SK-N-SH treated with all-trans-retinoic acid at 6 μM for 48 hours (cell line): Measurements from ENCODE around the gene TREML4.

Experiments
- ATAC-seq: fragments of 200-7000 bp; cut with Tn5 transposase; 3 replicates; pipeline ENCODE4 v1.9.1; 2020; ENCODE audit warnings: mild to moderate bottlenecking, moderate library complexity
- ARNTL ChIP-seq: fragments of 450-650 bp; formaldehyde crosslinking; IDR thresholded peaks from 2 replicates; pipeline ENCODE4 v1.5.0; 2020; ENCODE audit warnings: low read depth, mild to moderate bottlenecking, moderate library complexity, borderline replicate concordance
- BACH2 ChIP-seq: fragments of 250-450 bp; sonication (Bioruptor Pico); IDR thresholded peaks from 2 replicates; pipeline ENCODE4 v1.9.0; 2021; ENCODE audit warnings: mild to moderate bottlenecking, borderline replicate concordance
- CREB5 ChIP-seq: fragments of 250-450 bp; sonication (Bioruptor Pico); IDR thresholded peaks from 2 replicates; pipeline ENCODE4 v1.5.1; 2020; ENCODE audit warnings: low read depth, mild to moderate bottlenecking, moderate library complexity
- CSDC2 ChIP-seq: fragments of 250-450 bp; sonication (Bioruptor Pico); IDR thresholded peaks from 2 replicates; pipeline ENCODE4 v1.5.0; 2020; ENCODE audit warnings: mild to moderate bottlenecking, moderate library complexity
- CSRNP3 ChIP-seq: fragments of 250-450 bp; sonication (Bioruptor Pico); IDR thresholded peaks from 2 replicates; pipeline ENCODE4 v1.5.1; 2021; ENCODE audit warnings: mild to moderate bottlenecking, moderate library complexity
- ESRRG ChIP-seq: fragments of 250-450 bp; sonication (Bioruptor Pico); IDR thresholded peaks from 2 replicates; pipeline ENCODE4 v1.6.1; 2021; ENCODE audit warnings: mild to moderate bottlenecking
- GLIS3 ChIP-seq: fragments of 250-450 bp; sonication (Bioruptor Pico); IDR thresholded peaks from 2 replicates; pipeline ENCODE4 v1.5.0; 2020; ENCODE audit warnings: mild to moderate bottlenecking, moderate library complexity
- ISL1 ChIP-seq: fragments of 250-450 bp; sonication (Bioruptor Pico); IDR thresholded peaks from 2 replicates; pipeline ENCODE4 v2.1.2; 2022; ENCODE audit warnings: mild to moderate bottlenecking, moderate library complexity
- OSR1 ChIP-seq: fragments of 250-450 bp; sonication (Bioruptor Pico); IDR thresholded peaks from 2 replicates; pipeline ENCODE4 v1.8.0; 2022; ENCODE audit warnings: moderate library complexity, mild to moderate bottlenecking, inconsistent platforms
- PATZ1 ChIP-seq: fragments of 250-450 bp; sonication (Bioruptor Pico); IDR thresholded peaks from 2 replicates; pipeline ENCODE4 v1.8.0; 2020; ENCODE audit warnings: mild to moderate bottlenecking, moderate library complexity, borderline replicate concordance
- POU6F1 ChIP-seq: fragments of 250-450 bp; sonication (Bioruptor Pico); IDR thresholded peaks from 2 replicates; pipeline ENCODE4 v1.8.0; 2021; ENCODE audit warnings: low read depth, mild to moderate bottlenecking, moderate library complexity, borderline replicate concordance
- RARB ChIP-seq: fragments of 250-450 bp; sonication (Bioruptor Pico); IDR thresholded peaks from 2 replicates; pipeline ENCODE4 v1.8.0; 2021; ENCODE audit warnings: mild to moderate bottlenecking, moderate library complexity
- SNAI2 ChIP-seq: fragments of 250-450 bp; sonication (Bioruptor Pico); IDR thresholded peaks from 2 replicates; pipeline ENCODE4 v1.5.0; 2020; ENCODE audit warnings: mild to moderate bottlenecking, moderate library complexity
- TCF4 ChIP-seq: fragments of 250-450 bp; sonication (Bioruptor Pico); IDR thresholded peaks from 2 replicates; pipeline ENCODE4 v1.8.0; 2021; ENCODE audit warnings: mild to moderate bottlenecking, moderate library complexity, borderline replicate concordance
- TOX ChIP-seq: fragments of 250-450 bp; sonication (Bioruptor Pico); IDR thresholded peaks from 2 replicates; pipeline ENCODE4 v1.8.0; 2021; ENCODE audit warnings: mild to moderate bottlenecking, moderate library complexity, borderline replicate concordance
- TSHZ2 ChIP-seq: fragments of 250-450 bp; sonication (Bioruptor Pico); IDR thresholded peaks from 2 replicates; pipeline ENCODE4 v1.5.0; 2020; ENCODE audit warnings: mild to moderate bottlenecking, moderate library complexity
- ZC3H10 ChIP-seq: fragments of 250-450 bp; sonication (Bioruptor Pico); IDR thresholded peaks from 2 replicates; pipeline ENCODE4 v1.5.1; 2021; ENCODE audit warnings: mild to moderate bottlenecking, moderate library complexity
- ZFP3 ChIP-seq: fragments of 250-450 bp; sonication (Bioruptor Pico); IDR thresholded peaks from 2 replicates; pipeline ENCODE4 v1.5.0; 2020; ENCODE audit warnings: mild to moderate bottlenecking, moderate library complexity
- ZNF565 ChIP-seq: fragments of 450-650 bp; formaldehyde crosslinking; conservative IDR thresholded peaks from 2 replicates; pipeline ENCODE4 v1.5.0; 2020; ENCODE audit warnings: low read depth, mild to moderate bottlenecking, moderate library complexity
- ZNF70 ChIP-seq: fragments of 450-650 bp; formaldehyde crosslinking; IDR thresholded peaks from 2 replicates; pipeline ENCODE4 v1.5.0; 2020; ENCODE audit warnings: mild to moderate bottlenecking, moderate library complexity
- ZNF8 ChIP-seq: fragments of 450-650 bp; formaldehyde crosslinking; IDR thresholded peaks from 2 replicates; pipeline ENCODE4 v1.5.0; 2020; ENCODE audit warnings: mild to moderate bottlenecking, moderate library complexity

TREML4 gene

GRCh38 chr6:41222045-41222444 is 6.1 kb upstream of the TREML4 start:
- TF ChIP-seq ARNTL (CRISPR knock-in tag) (no peak), POU6F1 (CRISPR knock-in tag) (no peak), OSR1 (CRISPR knock-in tag) (no peak), ZNF70 (CRISPR knock-in tag) (no peak), ZC3H10 (CRISPR knock-in tag) (no peak), CREB5 (CRISPR knock-in tag) (no peak), BACH2 (CRISPR knock-in tag) (no peak)

GRCh38 chr6:41222513-41222912 is 5.6 kb upstream of the TREML4 start:
- TF ChIP-seq ARNTL (CRISPR knock-in tag) (no peak), CREB5 (CRISPR knock-in tag) (no peak), OSR1 (CRISPR knock-in tag) (no peak), ZNF70 (CRISPR knock-in tag) (no peak), PATZ1 (CRISPR knock-in tag) (no peak), BACH2 (CRISPR knock-in tag) (no peak), TOX (CRISPR knock-in tag) (no peak), ZNF8 (CRISPR knock-in tag) (no peak), TSHZ2 (CRISPR knock-in tag) (no peak), CSDC2 (CRISPR knock-in tag) (no peak), GLIS3 (CRISPR knock-in tag) (no peak), ESRRG (no peak), SNAI2 (no peak), TCF4 (no peak), CSRNP3 (CRISPR knock-in tag) (no peak)
- ATAC-seq = no peak

More at GRCh38 chr6:41222045-41222444, 6.1 kb upstream of the TREML4 start:
- ATAC-seq = no peak

- TF ChIP-seq CSRNP3 (CRISPR knock-in tag) (no peak), CREB5 (CRISPR knock-in tag) (no peak), ZC3H10 (CRISPR knock-in tag) (no peak), OSR1 (CRISPR knock-in tag) (no peak), ARNTL (CRISPR knock-in tag) (no peak), ZNF565 (CRISPR knock-in tag) (no peak), TOX (CRISPR knock-in tag) (no peak), ZFP3 (CRISPR knock-in tag) (no peak), RARB (CRISPR knock-in tag) (no peak), TCF4 (no peak), ISL1 (CRISPR knock-in tag) (no peak), GLIS3 (CRISPR knock-in tag) (no peak)
- ATAC-seq = no peak
These were observed 3.3 kb upstream of the TREML4 start for GRCh38 chr6:41224800-41225199.
